K562 (cell line): ENCODE measurements around the gene GNG7.

Source experiments
- BRF1 ChIP-seq: IDR thresholded peaks from 3 replicates; pipeline ENCODE4 v1.6.1; 2011; ENCODE audit warnings: borderline replicate concordance, mild to moderate bottlenecking; ENCODE audit not compliant: insufficient read length; ENCODE audit errors: extremely low read depth
- CEBPB ChIP-seq: fragments of 450-650 bp; IDR thresholded peaks from 2 replicates; pipeline ENCODE4 v1.6.1; 2016; ENCODE audit warnings: missing genetic modification characterization, missing compliant biosample characterization
- CTCF ChIP-seq, 3 experiments: IDR thresholded peaks in 2 of 3; conservative IDR thresholded peaks in 1 of 3; 2 replicates each; pipeline ENCODE4 v1.5.1; 2011 to 2012; ENCODE audit warnings: low read length in 3 of 3, mild to moderate bottlenecking in 3 of 3, control low read depth in 2 of 3, improper control_type of control experiment in 1 of 3, inconsistent platforms in 1 of 3, low read depth in 1 of 3, mixed read lengths in 1 of 3, moderate library complexity in 1 of 3; ENCODE audit not compliant: insufficient read depth in 2 of 3
- EGR1 ChIP-seq: fragments of 450-650 bp; conservative IDR thresholded peaks from 2 replicates; pipeline ENCODE4 v1.6.1; 2017; ENCODE audit warnings: mild to moderate bottlenecking
- EP300 ChIP-seq: IDR thresholded peaks from 2 replicates; pipeline ENCODE4 v1.6.1; 2012; ENCODE audit warnings: low read length, improper control_type of control experiment
- HDAC6 ChIP-seq: IDR thresholded peaks from 2 replicates; pipeline ENCODE4 v1.6.1; 2012; ENCODE audit warnings: low read depth, mild to moderate bottlenecking, control low read depth, inconsistent platforms, low read length, moderate library complexity
- MXI1 ChIP-seq: IDR thresholded peaks from 2 replicates; pipeline ENCODE4 v1.6.1; 2011; ENCODE audit warnings: low read depth, mild to moderate bottlenecking, improper control_type of control experiment, low read length
- NFATC3 ChIP-seq: fragments of 450-650 bp; IDR thresholded peaks from 2 replicates; pipeline ENCODE4 v1.6.1; 2017; ENCODE audit warnings: mild to moderate bottlenecking
- RCOR1 ChIP-seq, 2 experiments: IDR thresholded peaks; 2 replicates each; pipeline ENCODE4 v1.6.1; 2012; ENCODE audit warnings: low read depth in 2 of 2, low read length in 2 of 2, borderline replicate concordance in 1 of 2, improper control_type of control experiment in 1 of 2
- SIN3A ChIP-seq, 2 experiments: fragments of 150-350 bp in 1 of 2; IDR thresholded peaks; 2 replicates each; pipeline ENCODE4 v1.6.1; 2011 to 2016; ENCODE audit warnings: borderline replicate concordance in 2 of 2, low read depth in 2 of 2, low read length in 2 of 2, mild to moderate bottlenecking in 2 of 2, moderate library complexity in 2 of 2; ENCODE audit not compliant: control insufficient read depth in 1 of 2
- YY1 ChIP-seq, 3 experiments: IDR thresholded peaks; 2 replicates each; pipeline ENCODE4 v1.6.1; 2011; ENCODE audit warnings: low read length in 2 of 3, mild to moderate bottlenecking in 2 of 3, moderate library complexity in 2 of 3, borderline replicate concordance in 1 of 3, control low read depth in 1 of 3, low read depth in 1 of 3; ENCODE audit not compliant: insufficient read depth in 3 of 3, insufficient replicate concordance in 2 of 3, control insufficient read depth in 1 of 3, insufficient read length in 1 of 3; ENCODE audit errors: extremely low read depth in 1 of 3
- ZNF764 ChIP-seq: fragments of 250-450 bp; sonication (Bioruptor Pico); IDR thresholded peaks from 2 replicates; pipeline ENCODE4 v1.4.0; 2020; ENCODE audit warnings: low read depth, mild to moderate bottlenecking, moderate library complexity

DNA sequence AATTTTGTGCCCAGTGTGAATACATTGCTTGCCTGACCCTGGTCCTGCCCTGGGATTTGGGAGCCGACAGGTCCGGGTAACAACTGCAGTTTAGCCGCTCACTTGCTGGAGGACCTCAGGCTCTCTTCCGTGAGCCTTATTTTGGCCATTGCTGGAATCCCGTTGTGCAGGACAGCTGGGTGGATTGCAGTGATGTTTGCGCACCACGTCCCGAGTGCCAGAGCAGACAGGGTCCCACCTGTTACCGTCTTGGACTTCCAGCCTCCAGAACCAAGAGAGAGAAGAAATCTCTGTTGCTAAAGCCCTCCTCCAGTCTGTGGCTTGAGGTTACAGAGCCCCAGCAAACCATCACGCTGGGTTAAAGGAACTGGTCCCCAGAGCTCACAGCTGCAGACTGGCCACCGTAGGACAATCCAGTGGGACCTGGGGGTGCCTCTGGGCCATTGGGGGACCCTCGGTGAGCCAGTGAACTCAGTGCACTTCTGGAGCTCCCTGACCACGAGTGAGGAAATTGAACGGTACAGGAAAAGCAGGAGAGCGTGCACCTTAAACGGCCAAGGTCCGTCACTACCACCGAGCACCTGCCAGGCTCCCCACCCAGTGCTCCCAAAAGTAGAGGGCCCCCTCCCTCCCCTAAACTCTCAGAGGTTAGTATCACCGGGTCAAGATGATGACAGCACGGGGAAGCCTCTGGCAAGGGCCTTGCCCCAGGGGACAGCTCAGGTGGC lies 92.9 kb downstream of the GNG7 start:
- no peak for TF ChIP-seq MXI1
- no peak for TF ChIP-seq CEBPB
- TF ChIP-seq RCOR1 (IDR thresholded peaks at IDR 0.05; ENCODE audit: borderline replicate concordance in 1 of 2, low read depth in 2 of 2, low read length in 2 of 2): no peak
- no peak for TF ChIP-seq YY1 (IDR thresholded peaks at IDR 0.05; ENCODE audit: borderline replicate concordance in 1 of 3, control insufficient read depth in 1 of 3, extremely low read depth in 1 of 3, insufficient read depth in 3 of 3, insufficient read length in 1 of 3, insufficient replicate concordance in 2 of 3, low read depth in 1 of 3, low read length in 2 of 3)
- no peak for TF ChIP-seq EGR1
- no peak for TF ChIP-seq CTCF (IDR thresholded peaks at IDR 0.05 in 2 of 3, conservative IDR thresholded peaks at IDR 0.05 in 1 of 3; ENCODE audit: insufficient read depth in 2 of 3, low read depth in 1 of 3, low read length in 3 of 3)
- TF ChIP-seq EP300: no peak
- TF ChIP-seq ZNF764: no peak
- TF ChIP-seq NFATC3: no peak
- no peak for TF ChIP-seq HDAC6
- TF ChIP-seq SIN3A (IDR thresholded peaks at IDR 0.05; ENCODE audit: borderline replicate concordance in 2 of 2, control insufficient read depth in 1 of 2, low read depth in 2 of 2, low read length in 2 of 2): no peak
- no peak for TF ChIP-seq BRF1
